PC-9 (cell line): ENCODE data around the gene ARR3. TPM values are rescaled to one million over a fixed set of nuclear protein-coding genes. Genes with fewer than 3 reads are reported as not detected.

ENCODE experiments used
- BruUV-seq: library from RNA; stranded (reverse); fragments of 400-500 nt; replicated peaks from 2 replicates; lab custom pipeline; 2021; lab: Mats Ljungman, UMichigan
- CTCF ChIA-PET: fragments of 300-600 bp; sonication (Branson Sonifier 250); formaldehyde crosslinking; loops from one replicate; lab custom pipeline; 2022; ENCODE audit warnings: antibody characterized with exemption; lab: Charles Lee
- POLR2A ChIA-PET: fragments of 300-600 bp; sonication (Branson Sonifier 250); formaldehyde crosslinking; loops from one replicate; lab custom pipeline; 2022; ENCODE audit warnings: antibody characterized with exemption; ENCODE audit not compliant: unreplicated experiment; lab: Charles Lee
- DNase-seq, 2 experiments: peaks; one replicate each; pipeline versions ENCODE4 v3.0.0 to v3.0.0-alpha.2; 2015 to 2022; ENCODE audit warnings: mixed read lengths in 1 of 2
- H2AFZ ChIP-seq: fragments of 200-600 bp; sonication (generic); 2 replicates; pipeline ENCODE4 v1.8.1; 2017; ENCODE audit warnings: antibody characterized with exemption
- H3F3A ChIP-seq: fragments of 200-600 bp; sonication (generic); 2 replicates; pipeline ENCODE4 v1.8.1; 2017; ENCODE audit warnings: antibody characterized with exemption, mild to moderate bottlenecking, low read depth; ENCODE audit not compliant: insufficient read depth
- H3K27ac ChIP-seq: fragments of 200-600 bp; sonication (generic); 2 replicates; pipeline ENCODE4 v1.6.1; 2016; ENCODE audit warnings: mixed run types
- H3K27me3 ChIP-seq: fragments of 200-600 bp; sonication (generic); 2 replicates; pipeline ENCODE4 v1.6.1; 2016; ENCODE audit warnings: low read depth, mixed run types; ENCODE audit not compliant: insufficient read depth
- H3K36me3 ChIP-seq: fragments of 200-600 bp; sonication (generic); 2 replicates; pipeline ENCODE4 v1.6.1; 2016; ENCODE audit warnings: low read depth, mixed run types
- H3K4me1 ChIP-seq: fragments of 200-600 bp; sonication (generic); replicated peaks from 2 replicates; pipeline ENCODE4 v1.6.1; 2016; ENCODE audit warnings: mixed run types; ENCODE audit not compliant: insufficient read depth
- H3K4me2 ChIP-seq: fragments of 200-600 bp; sonication (generic); 2 replicates; pipeline ENCODE4 v1.6.1; 2017; ENCODE audit warnings: mixed run types
- H3K4me3 ChIP-seq: fragments of 200-600 bp; sonication (generic); 2 replicates; pipeline ENCODE4 v1.6.1; 2016; ENCODE audit warnings: mixed run types
- H3K79me2 ChIP-seq: fragments of 200-600 bp; sonication (generic); 2 replicates; pipeline ENCODE4 v1.6.1; 2017; ENCODE audit warnings: low read depth, mixed run types
- H3K9me2 ChIP-seq: fragments of 200-600 bp; sonication (generic); 2 replicates; pipeline ENCODE4 v1.8.1; 2017; ENCODE audit warnings: mild to moderate bottlenecking; ENCODE audit not compliant: insufficient read depth
- H3K9me3 ChIP-seq: fragments of 200-600 bp; sonication (generic); 2 replicates; pipeline ENCODE4 v1.8.1; 2016; ENCODE audit warnings: low read depth; ENCODE audit not compliant: insufficient read depth
- H4K20me1 ChIP-seq: fragments of 200-600 bp; sonication (generic); 2 replicates; pipeline ENCODE4 v1.8.1; 2017; ENCODE audit not compliant: insufficient read depth
- EZH2 ChIP-seq: fragments of 200-600 bp; sonication (generic); IDR thresholded peaks from 2 replicates; pipeline ENCODE4 v1.8.0; 2017; ENCODE audit warnings: antibody characterized with exemption, low read depth
- intact Hi-C: fragments of 100-400 bp; cut with micrococcal nuclease; formaldehyde crosslinking; loops from one replicate; pipeline ENCODE4 v1.10.0; 2022; ENCODE audit not compliant: unreplicated experiment
- total RNA-seq: library from RNA; stranded (reverse); gene quantifications from 2 replicates; pipeline ENCODE4 v1.2.3, GENCODE V29; 2021
- TF ChIP-seq, protein P1 (sequence below): fragments of 200-600 bp; sonication (generic); conservative IDR thresholded peaks from 2 replicates; pipeline ENCODE4 v1.6.1; 2017; ENCODE audit warnings: mixed run types, antibody characterized with exemption, mild to moderate bottlenecking, moderate library complexity

Gene ARR3
- total RNA-seq, 1 experiment from 2014 or later, result not detected

DNA sequence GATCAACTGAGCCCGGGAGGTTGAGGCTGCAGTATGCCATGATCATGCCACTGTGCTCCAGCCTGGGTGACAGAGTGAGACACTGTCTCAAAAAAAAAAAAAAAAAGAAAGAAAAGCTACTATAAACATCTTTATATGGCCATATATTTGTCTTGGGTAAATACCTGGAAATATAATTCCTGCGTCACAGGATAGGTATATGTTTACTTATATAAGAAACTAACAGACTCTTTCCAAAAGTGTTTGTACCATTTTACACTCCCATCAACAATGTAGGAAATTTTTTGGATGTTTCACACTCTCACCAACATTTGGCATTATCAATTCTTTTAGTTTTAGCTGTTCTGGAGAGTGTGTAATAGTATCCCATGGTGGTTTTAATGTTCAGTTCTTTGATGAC lies 20.9 kb upstream of the ARR3 start:
- BruUV-seq, result no TSS peak
- no peaks in the 10 kb centered on the region for H3F3A ChIP-seq
- DNase-seq, result no peak
- H2AFZ ChIP-seq, result no peak overlapping the region
- TF ChIP-seq EZH2, result no peak
- TF ChIP-seq, protein P1, sequence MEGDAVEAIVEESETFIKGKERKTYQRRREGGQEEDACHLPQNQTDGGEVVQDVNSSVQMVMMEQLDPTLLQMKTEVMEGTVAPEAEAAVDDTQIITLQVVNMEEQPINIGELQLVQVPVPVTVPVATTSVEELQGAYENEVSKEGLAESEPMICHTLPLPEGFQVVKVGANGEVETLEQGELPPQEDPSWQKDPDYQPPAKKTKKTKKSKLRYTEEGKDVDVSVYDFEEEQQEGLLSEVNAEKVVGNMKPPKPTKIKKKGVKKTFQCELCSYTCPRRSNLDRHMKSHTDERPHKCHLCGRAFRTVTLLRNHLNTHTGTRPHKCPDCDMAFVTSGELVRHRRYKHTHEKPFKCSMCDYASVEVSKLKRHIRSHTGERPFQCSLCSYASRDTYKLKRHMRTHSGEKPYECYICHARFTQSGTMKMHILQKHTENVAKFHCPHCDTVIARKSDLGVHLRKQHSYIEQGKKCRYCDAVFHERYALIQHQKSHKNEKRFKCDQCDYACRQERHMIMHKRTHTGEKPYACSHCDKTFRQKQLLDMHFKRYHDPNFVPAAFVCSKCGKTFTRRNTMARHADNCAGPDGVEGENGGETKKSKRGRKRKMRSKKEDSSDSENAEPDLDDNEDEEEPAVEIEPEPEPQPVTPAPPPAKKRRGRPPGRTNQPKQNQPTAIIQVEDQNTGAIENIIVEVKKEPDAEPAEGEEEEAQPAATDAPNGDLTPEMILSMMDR, result no peak
- H3K4me2 ChIP-seq, result no peak overlapping the region
- ChIA-PET CTCF (no interaction called here), POLR2A (no interaction called here)
- H3K4me1 ChIP-seq, result no peaks in the 10 kb centered on the region
- H3K27me3 ChIP-seq, result no peaks in the 10 kb centered on the region
- no peaks in the 10 kb centered on the region for H3K9me3 ChIP-seq
- no peak overlapping the region for H3K27ac ChIP-seq
- no peaks in the 10 kb centered on the region for H3K9me2 ChIP-seq
- intact Hi-C loops, result no loop called here
- H3K79me2 ChIP-seq, result no peaks in the 10 kb centered on the region
- no peak overlapping the region for H3K4me3 ChIP-seq
- H3K36me3 ChIP-seq, result no peaks in the 10 kb centered on the region
- no peaks in the 10 kb centered on the region for H4K20me1 ChIP-seq

DNA sequence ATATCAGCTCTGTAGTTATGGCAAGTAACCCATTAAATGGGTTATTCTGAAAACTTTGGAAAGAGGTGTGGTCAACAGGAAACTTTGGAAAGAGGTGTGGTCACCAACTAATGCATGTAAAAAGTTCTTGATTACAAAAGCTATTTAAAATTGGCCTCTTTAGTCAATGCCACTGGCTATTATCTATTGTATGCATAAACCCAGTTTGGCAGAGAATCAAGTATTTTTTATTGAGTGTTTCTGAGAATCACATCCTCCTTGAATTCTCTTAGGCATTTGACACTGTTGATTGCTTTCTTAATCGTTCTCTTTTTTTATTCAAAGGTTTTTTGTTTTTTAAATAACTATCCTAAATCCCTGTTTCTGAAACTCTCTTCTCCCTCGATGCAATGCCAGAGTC lies 15.6 kb upstream of the ARR3 start:
- H3K4me3 ChIP-seq, result no peak overlapping the region
- H3K4me2 ChIP-seq, result no peak overlapping the region
- DNase-seq, result no peak
- H3K4me1 ChIP-seq, result peaks cover 24% of the 10 kb centered on the region
- 0 out of 2 replicates have a peak, but pooled peaks cover 3% of the 10 kb centered on the region for H3F3A ChIP-seq
- H3K27ac ChIP-seq, result no peak overlapping the region
- H3K9me2 ChIP-seq, result no peaks in the 10 kb centered on the region
- no peak overlapping the region for H2AFZ ChIP-seq
- no peaks in the 10 kb centered on the region for H3K27me3 ChIP-seq
- TF ChIP-seq, protein P1, result no peak
- no peak for TF ChIP-seq EZH2
- H3K9me3 ChIP-seq, result no peaks in the 10 kb centered on the region; the same call in 1 of the 2 replicates
- ChIA-PET POLR2A (interaction anchor here (0.6 kb wide), 1 partner anchor 119 kb away, joined by 3 read pairs; the partner anchor contains the start of gene IGBP1), CTCF (no interaction called here)
- BruUV-seq, result no TSS peak
- H3K36me3 ChIP-seq, result no peaks in the 10 kb centered on the region
- no peaks in the 10 kb centered on the region for H4K20me1 ChIP-seq
- no peaks in the 10 kb centered on the region for H3K79me2 ChIP-seq
- intact Hi-C loops, result no loop called here

DNA sequence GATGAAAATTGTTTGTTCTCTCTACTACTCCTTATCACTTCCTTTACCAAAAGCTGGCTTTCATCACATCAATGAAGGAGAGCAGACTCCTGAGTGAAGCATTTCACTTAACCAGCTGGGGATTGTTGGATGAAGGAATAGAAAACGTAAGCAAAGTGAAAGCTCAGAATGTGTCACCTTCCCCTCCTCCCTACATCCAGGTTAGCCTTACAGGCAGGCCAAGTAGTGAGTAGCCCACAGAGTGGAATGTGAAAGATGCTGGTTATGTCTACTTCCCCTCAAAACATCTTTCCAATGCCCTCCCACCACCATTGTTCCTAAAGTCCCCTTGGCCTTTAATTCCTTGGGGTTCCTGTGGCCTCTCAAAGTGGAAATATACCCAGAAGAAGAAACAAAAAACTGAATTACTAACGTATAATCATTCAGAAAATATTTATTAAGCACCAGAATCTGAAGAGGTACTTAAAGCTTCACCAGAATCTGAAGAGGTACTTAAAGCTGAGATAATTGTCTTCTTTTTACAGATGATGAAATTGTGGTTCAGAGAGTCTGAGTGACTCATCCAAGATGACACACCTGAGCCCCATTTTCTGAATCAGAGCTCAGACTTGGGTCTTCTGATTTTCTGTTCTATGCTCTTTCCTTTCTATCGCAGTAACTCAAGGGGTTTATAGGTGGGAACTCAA lies 14.6 kb upstream of the ARR3 start:
- Histone ChIP-seq H4K20me1 (no peaks in the 10 kb centered on the region), H3K9me2 (no peaks in the 10 kb centered on the region), H3K27me3 (no peaks in the 10 kb centered on the region), H2AFZ (peak overlapping the region; percentile 52; the same call in 1 of the 2 replicates), H3K79me2 (no peaks in the 10 kb centered on the region), H3K27ac (peak overlapping the region; percentile 79), H3K9me3 (no peaks in the 10 kb centered on the region; the same call in 1 of the 2 replicates), H3K4me1 (peaks cover 24% of the 10 kb centered on the region), H3K36me3 (no peaks in the 10 kb centered on the region), H3F3A (0 out of 2 replicates have a peak, but pooled peaks cover 3% of the 10 kb centered on the region), H3K4me2 (peak overlapping the region; percentile 44; the same call in 1 of the 2 replicates), H3K4me3 (no peak overlapping the region)
- CTCF ChIA-PET, result interaction anchor here (0.6 to 0.9 kb wide), 3 partner anchors 9 to 1260 kb away, joined by 3 to 6 read pairs (median 3); no protein-coding TSS in a partner anchor
- POLR2A ChIA-PET, result interaction anchor here (0.6 kb wide), 1 partner anchor 120 kb away, joined by 3 read pairs; the partner anchor contains the start of gene IGBP1
- no peak for DNase-seq
- intact Hi-C loops, result no loop called here
- TF ChIP-seq, protein P1, result no peak
- no peak for TF ChIP-seq EZH2
- no TSS peak for BruUV-seq
